GM23248 (cell line): Measurements from ENCODE around the gene CNN2. TPM values are rescaled to one million over a fixed set of nuclear protein-coding genes. Genes with fewer than 3 reads are reported as not detected.

Experiments
- DNase-seq: peaks from one replicate; pipeline ENCODE4 v3.0.0-alpha.2; 2015
- H2AFZ ChIP-seq: fragments of 200-600 bp; sonication (generic); 2 replicates; pipeline ENCODE4 v1.6.1; 2016; ENCODE audit warnings: antibody characterized with exemption
- H3F3A ChIP-seq: fragments of 200-600 bp; sonication (generic); 2 replicates; pipeline ENCODE4 v1.6.1; 2016; ENCODE audit warnings: mild to moderate bottlenecking, antibody characterized with exemption, mixed run types; ENCODE audit not compliant: insufficient read depth
- H3K27ac ChIP-seq: fragments of 200-600 bp; sonication (generic); 2 replicates; pipeline ENCODE4 v1.5.1; 2016; ENCODE audit warnings: mild to moderate bottlenecking
- H3K27me3 ChIP-seq: fragments of 200-600 bp; sonication (generic); replicated peaks from 2 replicates; pipeline ENCODE4 v1.6.1; 2016; ENCODE audit warnings: mild to moderate bottlenecking; ENCODE audit not compliant: insufficient read depth
- H3K36me3 ChIP-seq: fragments of 200-600 bp; sonication (generic); 2 replicates; pipeline ENCODE4 v1.6.1; 2016; ENCODE audit warnings: low read depth, mild to moderate bottlenecking
- H3K4me1 ChIP-seq: fragments of 200-600 bp; sonication (generic); 2 replicates; pipeline ENCODE4 v1.6.1; 2016; ENCODE audit warnings: mild to moderate bottlenecking; ENCODE audit not compliant: insufficient read depth
- H3K4me2 ChIP-seq: fragments of 200-600 bp; sonication (generic); one replicate; pipeline ENCODE4 v1.6.1; 2016; ENCODE audit warnings: mild to moderate bottlenecking; ENCODE audit not compliant: unreplicated experiment
- H3K4me3 ChIP-seq: fragments of 200-600 bp; sonication (generic); 2 replicates; pipeline ENCODE4 v1.5.1; 2016; ENCODE audit warnings: mild to moderate bottlenecking
- H3K79me2 ChIP-seq: fragments of 200-600 bp; sonication (generic); 2 replicates; pipeline ENCODE4 v1.6.1; 2016; ENCODE audit warnings: mild to moderate bottlenecking; ENCODE audit not compliant: insufficient read depth
- H3K9ac ChIP-seq: fragments of 200-600 bp; sonication (generic); 2 replicates; pipeline ENCODE4 v1.6.1; 2016; ENCODE audit warnings: mild to moderate bottlenecking
- H3K9me2 ChIP-seq: fragments of 200-600 bp; sonication (generic); 2 replicates; pipeline ENCODE4 v1.6.1; 2016; ENCODE audit warnings: mixed run types, mild to moderate bottlenecking, moderate library complexity; ENCODE audit not compliant: insufficient read depth
- H3K9me3 ChIP-seq: fragments of 200-600 bp; sonication (generic); one replicate; pipeline ENCODE4 v1.6.1; 2017; ENCODE audit warnings: low read depth
- H4K20me1 ChIP-seq: fragments of 200-600 bp; sonication (generic); 2 replicates; pipeline ENCODE4 v1.6.0; 2016; ENCODE audit not compliant: insufficient read depth
- EZH2 ChIP-seq: fragments of 200-600 bp; sonication (generic); IDR thresholded peaks from 2 replicates; pipeline ENCODE4 v1.6.1; 2018; ENCODE audit warnings: antibody characterized with exemption, mild to moderate bottlenecking; ENCODE audit not compliant: insufficient read depth, poor library complexity, severe bottlenecking
- EZH2phosphoT487 ChIP-seq: fragments of 200-600 bp; sonication (generic); IDR thresholded peaks from 2 replicates; pipeline ENCODE4 v1.6.1; 2018; ENCODE audit warnings: antibody characterized with exemption, moderate library complexity, mild to moderate bottlenecking, low read depth; ENCODE audit not compliant: insufficient read depth
- WGBS, 2 experiments: methylation state at CpG; one replicate each; pipeline ENCODE4 v1.1.6; 2015 to 2017; ENCODE audit warnings: low lambda C conversion rate in 2 of 2, low coverage in 1 of 2; ENCODE audit errors: missing lambda C conversion rate in 2 of 2; 5-methylcytosine and 5-hydroxymethylcytosine counted together
- in situ Hi-C: fragments of 300-500 bp; cut with MboI; formaldehyde crosslinking; loops from 2 replicates; pipeline ENCODE4 v1.15.0; 2020
- polyA plus RNA-seq: library from polyadenylated mRNA; unstranded; fragments of >200 nt; fragmentation: Nextera tagmentation; extraction: Ambion mirVana; gene quantifications from 2 replicates; pipeline ENCODE4 v1.2.1, GENCODE V29; 2016
- total RNA-seq: library from RNA; depleted of rRNA; stranded (reverse); fragments of >200 nt; shearing (Covaris generic); gene quantifications from 2 replicates; pipeline ENCODE4 v1.2.3, GENCODE V29; 2014

Gene CNN2
- total and polyA plus RNA-seq, 2 experiments from 2014 or later, result 244 to 400 TPM

DNA sequence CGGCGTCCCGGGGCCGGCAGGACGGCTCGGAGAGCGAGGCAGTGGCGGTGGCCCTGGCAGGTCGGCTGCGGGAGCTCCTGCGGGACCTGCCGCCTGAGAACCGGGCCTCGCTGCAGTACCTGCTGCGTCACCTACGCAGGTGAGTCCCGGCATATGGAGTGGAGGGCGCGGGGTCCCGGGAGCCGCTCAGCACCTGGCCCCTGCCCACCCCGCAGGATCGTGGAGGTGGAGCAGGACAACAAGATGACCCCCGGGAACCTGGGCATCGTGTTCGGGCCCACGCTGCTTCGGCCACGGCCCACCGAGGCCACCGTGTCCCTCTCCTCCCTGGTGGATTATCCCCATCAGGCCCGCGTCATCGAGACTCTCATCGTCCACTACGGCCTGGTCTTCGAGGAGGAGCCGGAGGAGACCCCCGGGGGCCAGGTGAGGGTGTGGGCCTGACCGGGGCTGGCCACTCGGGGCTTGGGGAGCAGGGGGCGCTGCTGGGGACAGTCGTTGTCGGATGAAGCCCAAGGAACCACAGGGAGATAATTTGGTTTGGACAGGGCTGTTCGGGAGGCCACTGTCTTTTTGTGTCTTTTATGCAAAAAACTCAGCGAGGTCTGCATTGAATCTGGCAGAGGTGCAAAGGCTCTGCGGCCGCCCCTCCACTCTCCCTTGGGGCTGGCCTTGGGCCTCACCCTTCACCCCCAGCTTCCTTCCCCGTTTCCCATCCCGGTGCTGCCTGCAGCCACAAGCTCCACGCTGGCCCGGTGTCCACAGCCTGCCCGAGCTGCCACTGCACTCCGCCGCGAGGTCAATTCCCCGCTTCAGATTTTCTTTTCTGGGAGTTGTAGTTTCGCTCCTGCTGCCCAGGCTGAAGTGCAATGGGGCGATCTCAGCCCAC lies 56.8 kb downstream of the CNN2 start:
- Histone ChIP-seq H3K79me2 (no peaks in the 10 kb centered on the region), H3K27ac (no peak overlapping the region), H3K4me3 (no peak overlapping the region), H3F3A (no peaks in the 10 kb centered on the region), H3K4me1 (no peaks in the 10 kb centered on the region), H3K9ac (no peak overlapping the region), H2AFZ (no peak overlapping the region), H3K9me2 (no peaks in the 10 kb centered on the region), H3K4me2 (no peak overlapping the region), H3K9me3 (no peaks in the 10 kb centered on the region), H4K20me1 (no peaks in the 10 kb centered on the region), H3K36me3 (no peaks in the 10 kb centered on the region), H3K27me3 (no peaks in the 10 kb centered on the region)
- WGBS, 2 experiments, result 84% methylated on average over 49 to 59 of the region's 59 CpGs
- TF ChIP-seq EZH2 (no peak), EZH2phosphoT487 (no peak)
- no peak for DNase-seq
- in situ Hi-C loops, result no loop called here

- 82 to 85% methylated on average over 42 to 43 of the region's 43 CpGs for WGBS, 2 experiments
- in situ Hi-C loops, result no loop called here
- H3K4me3 ChIP-seq, result no peak overlapping the region
- H3K36me3 ChIP-seq, result no peaks in the 10 kb centered on the region
- DNase-seq, result no peak
- H3F3A ChIP-seq, result no peaks in the 10 kb centered on the region
- no peaks in the 10 kb centered on the region for H3K9me2 ChIP-seq
- H4K20me1 ChIP-seq, result no peaks in the 10 kb centered on the region
- no peaks in the 10 kb centered on the region for H3K27me3 ChIP-seq
- no peak overlapping the region for H3K27ac ChIP-seq
- no peaks in the 10 kb centered on the region for H3K4me1 ChIP-seq
- H2AFZ ChIP-seq, result no peak overlapping the region
- TF ChIP-seq EZH2 (no peak), EZH2phosphoT487 (no peak)
- no peak overlapping the region for H3K4me2 ChIP-seq
- H3K79me2 ChIP-seq, result no peaks in the 10 kb centered on the region
- no peak overlapping the region for H3K9ac ChIP-seq
- no peaks in the 10 kb centered on the region for H3K9me3 ChIP-seq
Observed at GRCh38 chr19:1084024-1084868, 57.8 kb downstream of the CNN2 start.

GRCh38 chr19:1085053-1085658 lies 58.7 kb downstream of the CNN2 start:
- H3K27ac ChIP-seq, result no peak overlapping the region
- H3K4me3 ChIP-seq, result no peak overlapping the region
- H3K9me3 ChIP-seq, result no peaks in the 10 kb centered on the region
- no peak overlapping the region for H2AFZ ChIP-seq
- TF ChIP-seq EZH2phosphoT487 (no peak), EZH2 (no peak)
- H3K36me3 ChIP-seq, result no peaks in the 10 kb centered on the region; the same call in 1 of the 2 replicates
- no peaks in the 10 kb centered on the region for H3K4me1 ChIP-seq
- H4K20me1 ChIP-seq, result no peaks in the 10 kb centered on the region
- no peaks in the 10 kb centered on the region for H3K27me3 ChIP-seq
- H3K4me2 ChIP-seq, result no peak overlapping the region
- WGBS, 2 experiments, result 46 to 49% methylated on average over 6 to 8 of the region's 8 CpGs
- no peak for DNase-seq
- in situ Hi-C loops, result no loop called here
- no peak overlapping the region for H3K9ac ChIP-seq
- H3K9me2 ChIP-seq, result no peaks in the 10 kb centered on the region
- H3K79me2 ChIP-seq, result no peaks in the 10 kb centered on the region
- no peaks in the 10 kb centered on the region for H3F3A ChIP-seq
